Activated CD8-positive, alpha-beta T cell treated with anti-CD3 and anti-CD28 coated beads for 36 hours (primary cell): ENCODE data around the gene MIER1. TPM values are rescaled to one million over a fixed set of nuclear protein-coding genes. Genes with fewer than 3 reads are reported as not detected.

Experiments
- ATAC-seq: fragments of 200-7000 bp; cut with Tn5 transposase; one replicate; pipeline ENCODE4 v1.10.0; 2021; ENCODE audit warnings: mild to moderate bottlenecking, moderate library complexity
- CTCF ChIA-PET: fragments of 350-600 bp; sonication (Branson Sonifier 250); formaldehyde crosslinking; loops from one replicate; lab custom pipeline; 2021; ENCODE audit warnings: antibody characterized with exemption; lab: Charles Lee
- POLR2A ChIA-PET: fragments of 350-600 bp; sonication (Branson Sonifier 250); formaldehyde crosslinking; loops from one replicate; lab custom pipeline; 2021; ENCODE audit warnings: antibody characterized with exemption; lab: Charles Lee
- DNase-seq: peaks from one replicate; pipeline ENCODE4 v3.0.0-alpha.2; 2020
- H3K27ac Mint-ChIP-seq: one replicate; pipeline ENCODE4 v1.8.0; 2021; ENCODE audit warnings: mild to moderate bottlenecking, mixed read lengths
- H3K27me3 Mint-ChIP-seq: one replicate; pipeline ENCODE4 v1.8.0; 2021; ENCODE audit warnings: mixed read lengths
- H3K36me3 Mint-ChIP-seq: one replicate; pipeline ENCODE4 v1.8.0; 2021; ENCODE audit warnings: low read depth, mixed read lengths
- H3K4me1 Mint-ChIP-seq: one replicate; pipeline ENCODE4 v1.8.0; 2021; ENCODE audit warnings: low read depth, mixed read lengths
- H3K4me3 Mint-ChIP-seq: one replicate; pipeline ENCODE4 v1.8.0; 2021; ENCODE audit warnings: mild to moderate bottlenecking, moderate library complexity, mixed read lengths
- H3K9me3 Mint-ChIP-seq: one replicate; pipeline ENCODE4 v1.8.0; 2021; ENCODE audit warnings: mixed read lengths
- CTCF ChIP-seq: fragments of 200-600 bp; IDR thresholded peaks from one replicate; pipeline ENCODE4 v1.8.0; 2022; ENCODE audit warnings: antibody characterized with exemption, mild to moderate bottlenecking
- intact Hi-C: fragments of 100-400 bp; cut with micrococcal nuclease; formaldehyde crosslinking; loops from one replicate; pipeline ENCODE4 v1.10.0; 2022
- total RNA-seq, 2 experiments: library from RNA; stranded (reverse); gene quantifications; one replicate each; pipeline ENCODE4 v1.2.3, GENCODE V29; 2021

The MIER1 gene
- total RNA-seq, 2 experiments from 2014 or later = 39.8 to 41.8 TPM

GRCh38 chr1:66916320-66916719 is 8.5 kb upstream of the MIER1 start:
- Mint-ChIP-seq H3K4me1 (no peaks in the 10 kb centered on the region), H3K4me3 (no peak overlapping the region), H3K9me3 (peaks cover 6% of the 10 kb centered on the region), H3K27me3 (no peaks in the 10 kb centered on the region), H3K27ac (no peak overlapping the region), H3K36me3 (peaks cover 20% of the 10 kb centered on the region)
- DNase-seq = no peak
- ChIA-PET POLR2A (no interaction called here), CTCF (no interaction called here)
- intact Hi-C loops = no loop called here
- no peak for TF ChIP-seq CTCF
- ATAC-seq = no peak

- Mint-ChIP-seq H3K27ac (no peak overlapping the region), H3K9me3 (peaks cover 6% of the 10 kb centered on the region), H3K36me3 (peaks cover 20% of the 10 kb centered on the region), H3K27me3 (no peaks in the 10 kb centered on the region), H3K4me3 (no peak overlapping the region), H3K4me1 (peaks cover 4% of the 10 kb centered on the region)
- DNase-seq (no peak), ATAC-seq (no peak)
- ChIA-PET POLR2A (no interaction called here), CTCF (no interaction called here)
- no peak for TF ChIP-seq CTCF
- intact Hi-C loops = no loop called here
Observed at GRCh38 chr1:66917476-66917875, 7.3 kb upstream of the MIER1 start.

GRCh38 chr1:66919063-66919462 is 5.7 kb upstream of the MIER1 start:
- DNase-seq = no peak
- Mint-ChIP-seq H3K4me1 (peaks cover 15% of the 10 kb centered on the region), H3K36me3 (peaks cover 20% of the 10 kb centered on the region), H3K27ac (no peak overlapping the region), H3K4me3 (no peak overlapping the region), H3K27me3 (no peaks in the 10 kb centered on the region), H3K9me3 (peaks cover 6% of the 10 kb centered on the region)
- POLR2A ChIA-PET = no interaction called here
- ATAC-seq = no peak
- CTCF ChIA-PET = interaction anchor here (0.7 kb wide), 1 partner anchor 155 kb away, joined by 3 read pairs; no protein-coding TSS in a partner anchor
- TF ChIP-seq CTCF = no peak
- intact Hi-C loops = no loop called here

GRCh38 chr1:66919828-66920227 is 5.0 kb upstream of the MIER1 start:
- no peak for ATAC-seq
- TF ChIP-seq CTCF = no peak
- intact Hi-C loops = no loop called here
- Mint-ChIP-seq H3K36me3 (peaks cover 20% of the 10 kb centered on the region), H3K4me3 (no peak overlapping the region), H3K4me1 (peaks cover 15% of the 10 kb centered on the region), H3K27me3 (no peaks in the 10 kb centered on the region), H3K27ac (no peak overlapping the region), H3K9me3 (peaks cover 6% of the 10 kb centered on the region)
- ChIA-PET CTCF (no interaction called here), POLR2A (no interaction called here)
- DNase-seq = no peak

GRCh38 chr1:66920543-66920942 is 4.2 kb upstream of the MIER1 start:
- peaks cover 20% of the 10 kb centered on the region for H3K36me3 Mint-ChIP-seq
- H3K27ac Mint-ChIP-seq = no peak overlapping the region
- POLR2A ChIA-PET = interaction anchor here (0.6 kb wide), 1 partner anchor 10 kb away, joined by 3 read pairs; no protein-coding TSS in a partner anchor
- no peak for TF ChIP-seq CTCF
- H3K27me3 Mint-ChIP-seq = no peaks in the 10 kb centered on the region
- peaks cover 6% of the 10 kb centered on the region for H3K9me3 Mint-ChIP-seq
- H3K4me1 Mint-ChIP-seq = peaks cover 15% of the 10 kb centered on the region
- CTCF ChIA-PET = no interaction called here
- intact Hi-C loops = no loop called here
- no peak for ATAC-seq
- DNase-seq = no peak
- no peak overlapping the region for H3K4me3 Mint-ChIP-seq
